Measurements from ENCODE around the gene SEMA3D. TPM values are rescaled to one million over a fixed set of nuclear protein-coding genes. Genes with fewer than 3 reads are reported as not detected.

SEMA3D gene
- total RNA-seq, 6 experiments from 2014 or later = 0.18 to 1.3 (median 0.30) TPM

GRCh38 chr7:85079434-85079833 is 107.4 kb downstream of the SEMA3D start:
- intact Hi-C loops (cut with DNase I) = no loop called here
- no peak for DNase-seq
- Histone ChIP-seq H3K27me3 (no peaks in the 10 kb centered on the region), H3K4me3 (no peak overlapping the region), H3K4me1 (no peaks in the 10 kb centered on the region), H3K9me3 (no peaks in the 10 kb centered on the region), H3K27ac (no peak overlapping the region), H3K36me3 (no peaks in the 10 kb centered on the region)
- WGBS (ENCODE audit: insufficient coverage, low coverage, low lambda C conversion rate, missing lambda C conversion rate) = 60% methylated on average over 1 of the region's 1 CpG
- ATAC-seq = no peak
- no peak for TF ChIP-seq POLR2A (IDR thresholded peaks at IDR 0.05)
- no peak for TF ChIP-seq CTCF (IDR thresholded peaks at IDR 0.05)

GRCh38 chr7:85078181-85078580 is 108.7 kb downstream of the SEMA3D start:
- no peak for ATAC-seq
- no peaks in the 10 kb centered on the region for H3K9me3 ChIP-seq
- no peak for TF ChIP-seq POLR2A (IDR thresholded peaks at IDR 0.05)
- no peak for TF ChIP-seq CTCF (IDR thresholded peaks at IDR 0.05)
- no peak for DNase-seq
- intact Hi-C loops (cut with DNase I) = no loop called here
- WGBS (ENCODE audit: insufficient coverage, low coverage, low lambda C conversion rate, missing lambda C conversion rate) = 33% methylated on average over 3 of the region's 3 CpGs
- H3K27ac ChIP-seq = no peak overlapping the region
- H3K36me3 ChIP-seq = no peaks in the 10 kb centered on the region
- no peak overlapping the region for H3K4me3 ChIP-seq
- H3K27me3 ChIP-seq = no peaks in the 10 kb centered on the region
- no peaks in the 10 kb centered on the region for H3K4me1 ChIP-seq

- no peak for TF ChIP-seq POLR2A (IDR thresholded peaks at IDR 0.05)
These were observed 111.0 kb downstream of the SEMA3D start for GRCh38 chr7:85075864-85076263.

GRCh38 chr7:85074992-85075391 is 111.9 kb downstream of the SEMA3D start:
- no peak for DNase-seq
- Histone ChIP-seq H3K4me3 (no peak overlapping the region), H3K9me3 (no peaks in the 10 kb centered on the region), H3K36me3 (no peaks in the 10 kb centered on the region), H3K27me3 (no peaks in the 10 kb centered on the region), H3K4me1 (no peaks in the 10 kb centered on the region), H3K27ac (no peak overlapping the region)
- TF ChIP-seq CTCF (IDR thresholded peaks at IDR 0.05) (no peak), POLR2A (IDR thresholded peaks at IDR 0.05) (no peak)
- no peak for ATAC-seq
- WGBS (ENCODE audit: insufficient coverage, low coverage, low lambda C conversion rate, missing lambda C conversion rate) = 65% methylated on average over 2 of the region's 2 CpGs
- intact Hi-C loops (cut with DNase I) = no loop called here

More at GRCh38 chr7:85075864-85076263, 111.0 kb downstream of the SEMA3D start:
- intact Hi-C loops (cut with DNase I) = no loop called here
- DNase-seq (no peak), ATAC-seq (no peak)
- Histone ChIP-seq H3K4me3 (no peak overlapping the region), H3K9me3 (no peaks in the 10 kb centered on the region), H3K27ac (no peak overlapping the region), H3K27me3 (no peaks in the 10 kb centered on the region), H3K36me3 (no peaks in the 10 kb centered on the region), H3K4me1 (no peaks in the 10 kb centered on the region)
- 35% methylated on average over 2 of the region's 2 CpGs for WGBS (ENCODE audit: insufficient coverage, low coverage, low lambda C conversion rate, missing lambda C conversion rate)

GRCh38 chr7:85074016-85074415 is 112.8 kb downstream of the SEMA3D start:
- ATAC-seq (no peak), DNase-seq (no peak)
- WGBS (ENCODE audit: insufficient coverage, low coverage, low lambda C conversion rate, missing lambda C conversion rate) = 43% methylated on average over 1 of the region's 1 CpG
- Histone ChIP-seq H3K27me3 (no peaks in the 10 kb centered on the region), H3K4me3 (no peak overlapping the region), H3K9me3 (no peaks in the 10 kb centered on the region), H3K27ac (no peak overlapping the region), H3K36me3 (no peaks in the 10 kb centered on the region), H3K4me1 (no peaks in the 10 kb centered on the region)
- intact Hi-C loops (cut with DNase I) = no loop called here
- TF ChIP-seq POLR2A (IDR thresholded peaks at IDR 0.05) (no peak), CTCF (IDR thresholded peaks at IDR 0.05) (no peak)
